WI38 (cell line): ENCODE data around the gene OGG1.

Source experiments
- H3K4me3 ChIP-seq: 2 replicates; pipeline ENCODE4 v1.5.1; 2011; ENCODE audit warnings: low read depth, mild to moderate bottlenecking, control low read depth, low read length
- TF ChIP-seq, protein P1 (sequence below): IDR thresholded peaks from 2 replicates; pipeline ENCODE4 v1.5.1; 2012; ENCODE audit warnings: low read depth, mild to moderate bottlenecking, control low read depth, low read length

OGG1 gene

DNA sequence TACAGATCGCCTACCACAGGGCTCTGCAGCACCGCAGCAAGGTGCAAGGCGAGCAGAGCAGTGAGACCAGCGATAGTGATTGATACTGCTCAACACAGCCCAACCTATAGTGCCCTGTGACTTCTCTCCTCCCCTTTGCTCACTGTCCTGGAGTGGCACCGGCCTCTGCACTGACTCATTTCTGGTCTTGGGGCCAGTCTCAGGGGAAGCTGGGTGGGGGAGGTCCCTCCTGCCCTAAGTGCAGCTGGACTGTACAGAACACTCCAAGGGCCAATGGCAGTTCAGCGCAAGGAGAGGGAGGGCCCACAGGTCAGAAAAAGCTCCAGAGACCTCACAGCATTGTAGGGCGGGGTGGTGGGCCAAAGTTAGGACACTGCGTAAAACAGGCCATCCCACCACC lies 2.5 kb upstream of the OGG1 start:
- TF ChIP-seq, protein P1, sequence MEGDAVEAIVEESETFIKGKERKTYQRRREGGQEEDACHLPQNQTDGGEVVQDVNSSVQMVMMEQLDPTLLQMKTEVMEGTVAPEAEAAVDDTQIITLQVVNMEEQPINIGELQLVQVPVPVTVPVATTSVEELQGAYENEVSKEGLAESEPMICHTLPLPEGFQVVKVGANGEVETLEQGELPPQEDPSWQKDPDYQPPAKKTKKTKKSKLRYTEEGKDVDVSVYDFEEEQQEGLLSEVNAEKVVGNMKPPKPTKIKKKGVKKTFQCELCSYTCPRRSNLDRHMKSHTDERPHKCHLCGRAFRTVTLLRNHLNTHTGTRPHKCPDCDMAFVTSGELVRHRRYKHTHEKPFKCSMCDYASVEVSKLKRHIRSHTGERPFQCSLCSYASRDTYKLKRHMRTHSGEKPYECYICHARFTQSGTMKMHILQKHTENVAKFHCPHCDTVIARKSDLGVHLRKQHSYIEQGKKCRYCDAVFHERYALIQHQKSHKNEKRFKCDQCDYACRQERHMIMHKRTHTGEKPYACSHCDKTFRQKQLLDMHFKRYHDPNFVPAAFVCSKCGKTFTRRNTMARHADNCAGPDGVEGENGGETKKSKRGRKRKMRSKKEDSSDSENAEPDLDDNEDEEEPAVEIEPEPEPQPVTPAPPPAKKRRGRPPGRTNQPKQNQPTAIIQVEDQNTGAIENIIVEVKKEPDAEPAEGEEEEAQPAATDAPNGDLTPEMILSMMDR, result no peak
- no peak overlapping the region for H3K4me3 ChIP-seq

GRCh38 chr3:9748031-9748430 lies 1.7 kb upstream of the OGG1 start:
- no peak overlapping the region for H3K4me3 ChIP-seq
- TF ChIP-seq, protein P1, result no peak

DNA sequence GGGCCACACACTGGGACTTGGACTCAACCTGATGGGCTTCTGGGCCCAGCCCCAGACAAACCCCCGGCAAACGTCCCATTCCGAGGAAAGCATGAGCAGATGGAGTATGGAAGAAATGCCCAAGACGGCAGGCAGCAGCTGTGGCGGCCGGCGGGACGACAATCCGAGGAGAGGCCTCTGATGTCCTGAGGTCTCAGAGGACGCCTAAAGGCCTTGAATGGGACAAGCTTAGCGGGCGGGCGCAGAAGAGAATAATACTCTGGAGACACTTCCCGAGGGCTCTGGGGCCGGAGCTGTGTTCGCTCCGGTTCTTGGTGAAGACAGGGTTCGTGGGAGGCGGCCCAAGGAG lies 482 bp upstream of the OGG1 start:
- TF ChIP-seq, protein P1, result no peak
- H3K4me3 ChIP-seq, result peak overlapping the region; percentile 87

- H3K4me3 ChIP-seq, result peak overlapping the region; percentile 87
- TF ChIP-seq, protein P1, result no peak
Observed at GRCh38 chr3:9750556-9751411, 1.0 kb downstream of the OGG1 start.

- H3K4me3 ChIP-seq, result no peak overlapping the region
- TF ChIP-seq, protein P1, result no peak
Observed at GRCh38 chr3:9754678-9755077, 4.9 kb downstream of the OGG1 start.

DNA sequence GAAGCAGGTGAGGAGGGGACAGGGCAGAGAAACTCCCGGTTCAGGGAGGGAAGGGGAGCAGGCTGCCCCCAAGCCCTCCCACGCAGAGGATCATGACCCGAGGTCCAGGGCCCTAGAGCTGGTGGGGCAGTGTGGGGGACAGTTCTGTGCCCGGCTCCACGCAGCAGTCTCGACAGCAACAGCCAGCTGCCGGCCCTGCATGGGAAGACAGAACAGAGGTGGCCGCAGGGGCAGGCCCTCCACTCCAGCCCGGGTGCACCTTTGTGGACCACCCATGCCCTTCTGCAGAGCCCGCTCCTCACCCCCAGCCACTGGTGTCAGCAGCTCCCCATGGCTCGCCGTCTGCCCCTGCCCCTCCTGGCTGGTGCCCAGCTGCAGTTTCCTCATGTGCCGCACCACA lies 7.7 kb downstream of the OGG1 start:
- TF ChIP-seq, protein P1, result no peak
- no peak overlapping the region for H3K4me3 ChIP-seq

DNA sequence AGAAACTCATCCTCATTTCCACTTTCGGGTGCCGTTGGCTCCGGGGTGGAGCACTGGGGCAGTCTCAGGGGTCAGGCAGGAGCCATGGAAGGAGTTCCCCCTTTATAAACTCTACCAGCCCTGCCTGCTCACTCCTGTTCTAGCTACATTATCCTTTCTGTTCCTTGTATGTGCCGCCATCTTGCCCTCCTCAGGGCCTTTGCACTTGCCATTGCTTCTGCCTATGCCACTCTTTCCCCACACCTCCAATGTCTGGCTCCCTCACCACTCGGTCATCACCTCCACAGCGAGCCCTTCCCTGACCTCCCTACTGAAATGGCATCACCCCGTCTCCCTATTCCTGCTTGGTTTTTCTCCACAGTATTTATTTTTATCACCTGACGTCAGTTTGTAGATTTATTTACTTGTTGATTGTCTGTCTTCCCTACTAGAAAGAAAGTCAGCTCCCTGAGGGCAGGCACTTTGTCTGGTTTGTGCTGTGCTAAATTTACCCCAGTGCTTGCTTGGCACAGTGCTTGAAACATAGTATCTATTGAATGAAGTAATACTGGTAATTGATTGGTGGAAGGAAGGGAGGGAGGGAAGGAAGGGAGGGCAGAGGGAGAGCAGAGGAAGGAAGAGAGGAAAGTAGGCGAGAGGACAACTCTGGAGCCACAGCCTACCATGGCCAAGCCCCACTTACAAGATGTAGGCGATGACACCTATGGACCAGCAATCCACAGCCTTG lies 11.2 kb downstream of the OGG1 start:
- TF ChIP-seq, protein P1, result no peak

More for the DNA sequence above, 11.2 kb downstream of the OGG1 start:
- H3K4me3 ChIP-seq, result no peak overlapping the region
